Smooth muscle cell (in vitro differentiated cells): ENCODE results near the gene GP1BB. TPM values are rescaled to one million over a fixed set of nuclear protein-coding genes. Genes with fewer than 3 reads are reported as not detected.

Source experiments
- DNase-seq: peaks from one replicate; lab custom pipeline; 2025; ENCODE audit not compliant: unreplicated experiment; lab: John Stamatoyannopoulos, UW
- H2AFZ ChIP-seq: fragments of 200-600 bp; sonication (generic); 2 replicates; pipeline ENCODE4 v1.6.0; 2016; ENCODE audit warnings: antibody characterized with exemption, low read depth, mild to moderate bottlenecking
- H3F3A ChIP-seq: fragments of 200-600 bp; sonication (generic); 2 replicates; pipeline ENCODE4 v1.6.0; 2017; ENCODE audit warnings: antibody characterized with exemption, low read depth
- H3K27ac ChIP-seq: fragments of 200-600 bp; sonication (generic); 2 replicates; pipeline ENCODE4 v1.5.1; 2016; ENCODE audit warnings: low read depth, mild to moderate bottlenecking
- H3K27me3 ChIP-seq: fragments of 200-600 bp; sonication (generic); 2 replicates; pipeline ENCODE4 v1.6.1; 2016; ENCODE audit warnings: low read depth, mild to moderate bottlenecking
- H3K36me3 ChIP-seq: fragments of 200-600 bp; sonication (generic); 2 replicates; pipeline ENCODE4 v1.5.1; 2016; ENCODE audit warnings: low read depth
- H3K4me1 ChIP-seq: fragments of 200-600 bp; sonication (generic); 2 replicates; pipeline ENCODE4 v1.5.1; 2016; ENCODE audit warnings: low read depth
- H3K4me2 ChIP-seq: fragments of 200-600 bp; sonication (generic); 2 replicates; pipeline ENCODE4 v1.6.0; 2016; ENCODE audit warnings: mild to moderate bottlenecking
- H3K4me3 ChIP-seq: fragments of 200-600 bp; sonication (generic); 2 replicates; pipeline ENCODE4 v1.5.1; 2016; ENCODE audit warnings: mild to moderate bottlenecking
- H3K79me2 ChIP-seq: fragments of 200-600 bp; sonication (generic); 2 replicates; pipeline ENCODE4 v1.6.0; 2016; ENCODE audit warnings: low read depth, mild to moderate bottlenecking
- H3K9ac ChIP-seq: fragments of 200-600 bp; sonication (generic); 2 replicates; pipeline ENCODE4 v1.6.0; 2016; ENCODE audit warnings: low read depth
- H3K9me3 ChIP-seq: fragments of 200-600 bp; sonication (generic); replicated peaks from 2 replicates; pipeline ENCODE4 v1.5.1; 2016; ENCODE audit warnings: low read depth
- H4K20me1 ChIP-seq: fragments of 200-600 bp; sonication (generic); 2 replicates; pipeline ENCODE4 v1.6.0; 2016; ENCODE audit warnings: low read depth
- CTCF ChIP-seq: fragments of 200-600 bp; sonication (generic); IDR thresholded peaks from 2 replicates; pipeline ENCODE4 v1.5.1; 2017; ENCODE audit warnings: borderline replicate concordance, mild to moderate bottlenecking, antibody characterized with exemption; ENCODE audit not compliant: insufficient read depth, poor library complexity, severe bottlenecking
- WGBS: methylation state at CpG from one replicate; pipeline ENCODE4 v1.1.7; 2016; ENCODE audit warnings: low lambda C conversion rate; 5-methylcytosine and 5-hydroxymethylcytosine counted together
- polyA plus RNA-seq: library from polyadenylated mRNA; unstranded; fragments of >200 nt; fragmentation: Nextera tagmentation; extraction: Ambion mirVana; gene quantifications from 2 replicates; pipeline ENCODE4 v1.2.1, GENCODE V29; 2016
- total RNA-seq: library from RNA; depleted of rRNA; stranded (reverse); fragments of >200 nt; gene quantifications from 2 replicates; pipeline ENCODE4 v1.2.3, GENCODE V29; 2014

Gene GP1BB
- total and polyA plus RNA-seq, 2 experiments from 2014 or later, result 0.94 to 9.7 TPM

- no peak for TF ChIP-seq CTCF
- Histone ChIP-seq H3K27ac (no peak overlapping the region), H2AFZ (no peak overlapping the region), H3K4me3 (no peak overlapping the region), H3K27me3 (no peaks in the 10 kb centered on the region), H3K9me3 (no peaks in the 10 kb centered on the region), H3K4me1 (no peaks in the 10 kb centered on the region), H4K20me1 (no peaks in the 10 kb centered on the region), H3K4me2 (no peak overlapping the region), H3K79me2 (no peaks in the 10 kb centered on the region), H3K9ac (no peak overlapping the region), H3K36me3 (no peaks in the 10 kb centered on the region), H3F3A (no peaks in the 10 kb centered on the region)
- WGBS, result 93% methylated on average over 6 of the region's 6 CpGs
- DNase-seq, result no peak
These were observed 22.4 kb upstream of the GP1BB start for GRCh38 chr22:19700790-19701419.

GRCh38 chr22:19701420-19702145, 21.8 kb upstream of the GP1BB start:
- Histone ChIP-seq H3K27ac (no peak overlapping the region), H3K27me3 (no peaks in the 10 kb centered on the region), H3K9ac (no peak overlapping the region), H3K4me2 (no peak overlapping the region), H2AFZ (no peak overlapping the region), H3K79me2 (no peaks in the 10 kb centered on the region), H3F3A (no peaks in the 10 kb centered on the region), H3K9me3 (no peaks in the 10 kb centered on the region), H3K4me3 (no peak overlapping the region), H3K36me3 (no peaks in the 10 kb centered on the region), H3K4me1 (no peaks in the 10 kb centered on the region), H4K20me1 (no peaks in the 10 kb centered on the region)
- TF ChIP-seq CTCF, result no peak
- no peak for DNase-seq
- 90% methylated on average over 10 of the region's 10 CpGs for WGBS

- H3K79me2 ChIP-seq, result no peaks in the 10 kb centered on the region
- 90% methylated on average over 9 of the region's 9 CpGs for WGBS
These were observed 19.5 kb upstream of the GP1BB start for GRCh38 chr22:19703869-19704268.

More at GRCh38 chr22:19703869-19704268, 19.5 kb upstream of the GP1BB start:
- no peak overlapping the region for H3K4me2 ChIP-seq
- H3K9me3 ChIP-seq, result no peaks in the 10 kb centered on the region
- H3K27me3 ChIP-seq, result no peaks in the 10 kb centered on the region
- DNase-seq, result no peak
- no peaks in the 10 kb centered on the region for H4K20me1 ChIP-seq
- H3K4me1 ChIP-seq, result no peaks in the 10 kb centered on the region
- no peaks in the 10 kb centered on the region for H3F3A ChIP-seq
- no peaks in the 10 kb centered on the region for H3K36me3 ChIP-seq
- H2AFZ ChIP-seq, result no peak overlapping the region
- H3K4me3 ChIP-seq, result no peak overlapping the region
- no peak for TF ChIP-seq CTCF
- no peak overlapping the region for H3K27ac ChIP-seq
- H3K9ac ChIP-seq, result no peak overlapping the region
